Measurements from ENCODE around the gene LONRF3. TPM values are rescaled to one million over a fixed set of nuclear protein-coding genes. Genes with fewer than 3 reads are reported as not detected.

The LONRF3 gene
- total RNA-seq, 1 donor from 2014 or later: 0.39 TPM

- Mint-ChIP-seq H3K9me3 (peaks cover 10% of the 10 kb centered on the region), H3K36me3 (no peaks in the 10 kb centered on the region), H3K27ac (no peak overlapping the region), H3K27me3 (ENCODE audit: insufficient read depth, low read depth) (peaks cover 18% of the 10 kb centered on the region), H3K4me1 (peaks cover 4% of the 10 kb centered on the region), H3K4me3 (no peak overlapping the region)
- Histone ChIP-seq H3F3A (ENCODE audit: low read depth) (peaks cover 3% of the 10 kb centered on the region), H3K9me3 (ENCODE audit: low read depth) (no peaks in the 10 kb centered on the region), H3K4me3 (no peak overlapping the region), H2AFZ (replicated peaks) (no peak overlapping the region), H4K20me1 (ENCODE audit: low read depth) (no peaks in the 10 kb centered on the region), H3K36me3 (no peaks in the 10 kb centered on the region), H3K27ac (no peak overlapping the region), H3K4me1 (no peaks in the 10 kb centered on the region), H3K9ac (no peak overlapping the region), H3K27me3 (peaks cover 69% of the 10 kb centered on the region), H3K79me2 (ENCODE audit: low read depth) (no peaks in the 10 kb centered on the region), H3K4me2 (no peak overlapping the region)
- no peak for DNase-seq (ENCODE audit: low spot score)
- no peak for TF ChIP-seq EZH2 (IDR thresholded peaks at IDR 0.05)
- no peak for TF ChIP-seq CTCF (IDR thresholded peaks at IDR 0.05)
- no peak for TF ChIP-seq EZH2phosphoT487 (IDR thresholded peaks at IDR 0.05)
Observed at GRCh38 chrX:118978451-118978850, 4.0 kb downstream of the LONRF3 start.

DNA sequence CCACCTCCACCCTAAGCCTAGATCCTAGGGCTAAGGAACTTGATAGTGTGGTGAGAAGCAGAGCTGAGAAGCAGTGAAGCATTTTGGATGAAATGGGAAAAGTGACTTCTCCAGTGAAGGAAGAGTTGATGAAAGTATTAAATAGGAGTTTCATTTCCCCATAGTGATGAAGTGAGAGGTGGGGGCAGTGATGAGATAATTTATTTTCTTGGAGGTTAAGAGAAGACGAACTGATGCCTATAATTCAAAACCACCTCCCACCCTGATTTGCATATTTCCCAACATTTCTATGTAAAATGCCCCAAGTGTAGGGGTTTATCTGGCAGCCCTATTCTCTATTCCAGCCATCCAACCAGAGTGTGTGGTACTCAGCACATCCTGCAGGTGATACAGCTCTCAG lies 6.3 kb downstream of the LONRF3 start:
- TF ChIP-seq EZH2 (IDR thresholded peaks at IDR 0.05) (no peak), CTCF (IDR thresholded peaks at IDR 0.05) (no peak), EZH2phosphoT487 (IDR thresholded peaks at IDR 0.05) (no peak)
- Histone ChIP-seq H3K27me3 (peaks cover 46% of the 10 kb centered on the region), H3K79me2 (ENCODE audit: low read depth) (no peaks in the 10 kb centered on the region), H2AFZ (replicated peaks) (no peak overlapping the region), H3K27ac (no peak overlapping the region), H3K36me3 (no peaks in the 10 kb centered on the region), H3K4me2 (no peak overlapping the region), H3K4me3 (no peak overlapping the region), H3K9me3 (ENCODE audit: low read depth) (no peaks in the 10 kb centered on the region), H3K4me1 (no peaks in the 10 kb centered on the region), H3K9ac (no peak overlapping the region), H4K20me1 (ENCODE audit: low read depth) (no peaks in the 10 kb centered on the region), H3F3A (ENCODE audit: low read depth) (no peaks in the 10 kb centered on the region)
- H3K36me3 Mint-ChIP-seq: no peaks in the 10 kb centered on the region
- DNase-seq (ENCODE audit: low spot score): no peak
- H3K27me3 Mint-ChIP-seq (ENCODE audit: insufficient read depth, low read depth): peaks cover 12% of the 10 kb centered on the region
- H3K9me3 Mint-ChIP-seq: peaks cover 4% of the 10 kb centered on the region
- H3K27ac Mint-ChIP-seq: no peak overlapping the region
- H3K4me3 Mint-ChIP-seq: no peak overlapping the region
- peaks cover 1% of the 10 kb centered on the region for H3K4me1 Mint-ChIP-seq

- Mint-ChIP-seq H3K27me3 (ENCODE audit: insufficient read depth, low read depth) (peaks cover 4% of the 10 kb centered on the region), H3K27ac (no peak overlapping the region), H3K4me1 (no peaks in the 10 kb centered on the region), H3K36me3 (no peaks in the 10 kb centered on the region), H3K9me3 (peaks cover 3% of the 10 kb centered on the region), H3K4me3 (no peak overlapping the region)
- no peak for TF ChIP-seq EZH2 (IDR thresholded peaks at IDR 0.05)
- no peak for TF ChIP-seq CTCF (IDR thresholded peaks at IDR 0.05)
- TF ChIP-seq EZH2phosphoT487 (IDR thresholded peaks at IDR 0.05): no peak
- no peaks in the 10 kb centered on the region for H3K9me3 ChIP-seq (ENCODE audit: low read depth)
- no peak overlapping the region for H3K4me2 ChIP-seq
- H3K79me2 ChIP-seq (ENCODE audit: low read depth): no peaks in the 10 kb centered on the region
- no peak overlapping the region for H3K4me3 ChIP-seq
- DNase-seq (ENCODE audit: low spot score): no peak
- no peak overlapping the region for H2AFZ ChIP-seq (replicated peaks)
- no peaks in the 10 kb centered on the region for H3K4me1 ChIP-seq
- H3K27ac ChIP-seq: no peak overlapping the region
- peaks cover 19% of the 10 kb centered on the region for H3K27me3 ChIP-seq
- H3F3A ChIP-seq (ENCODE audit: low read depth): no peaks in the 10 kb centered on the region
- no peak overlapping the region for H3K9ac ChIP-seq
- no peaks in the 10 kb centered on the region for H4K20me1 ChIP-seq (ENCODE audit: low read depth)
- H3K36me3 ChIP-seq: no peaks in the 10 kb centered on the region
Observed at GRCh38 chrX:118983513-118983912, 9.1 kb downstream of the LONRF3 start.
